ENCODE data around the gene MRTFB. TPM values are rescaled to one million over a fixed set of nuclear protein-coding genes. Genes with fewer than 3 reads are reported as not detected.

The MRTFB gene
- total and polyA plus RNA-seq, 2 of the 13 experiments (the other 11 are each of a cell fraction or from before 2014, with no cell fraction given) = 11.4 to 14.0 TPM

- TF ChIP-seq ZBTB40 (IDR thresholded peaks at IDR 0.05) (no peak), ZBTB40 (CRISPR knock-in tag; IDR thresholded peaks at IDR 0.05) (peak; percentile 34; the same call in 1 of the 2 replicates), ZNF335 (CRISPR knock-in tag; IDR thresholded peaks at IDR 0.05) (no peak), GABPB1 (CRISPR knock-in tag; IDR thresholded peaks at IDR 0.05) (no peak), ZNF691 (CRISPR knock-in tag; IDR thresholded peaks at IDR 0.05; ENCODE audit: borderline replicate concordance, low read depth) (no peak), ZNF652 (CRISPR knock-in tag; IDR thresholded peaks at IDR 0.05; ENCODE audit: borderline replicate concordance, low read depth) (no peak), ATF5 (CRISPR knock-in tag; IDR thresholded peaks at IDR 0.05; ENCODE audit: low read depth) (no peak), EED (CRISPR knock-in tag; IDR thresholded peaks at IDR 0.05) (no peak; the same call in 1 of the 2 replicates), ZNF577 (CRISPR knock-in tag; IDR thresholded peaks at IDR 0.05; ENCODE audit: borderline replicate concordance, low read depth) (no peak), ZNF296 (CRISPR knock-in tag; conservative IDR thresholded peaks at IDR 0.05) (0 out of 2 replicates have a peak, but pooled peaks have one; percentile 52), ATAD3A (CRISPR knock-in tag; IDR thresholded peaks at IDR 0.05) (0 out of 2 replicates have a peak, but pooled peaks have one; percentile 58), ZNF331 (CRISPR knock-in tag; IDR thresholded peaks at IDR 0.05) (no peak), CBX2 (IDR thresholded peaks at IDR 0.05; ENCODE audit: low read depth, low read length) (no peak), CBX2 (CRISPR knock-in tag; IDR thresholded peaks at IDR 0.05; ENCODE audit: low read depth) (no peak), SETDB1 (CRISPR knock-in tag; IDR thresholded peaks at IDR 0.05; ENCODE audit: borderline replicate concordance) (no peak), CSRNP1 (CRISPR knock-in tag; IDR thresholded peaks at IDR 0.05) (no peak), ZBTB21 (CRISPR knock-in tag; IDR thresholded peaks at IDR 0.05) (no peak)
Observed at GRCh38 chr16:14071576-14072271, 605 bp downstream of the MRTFB start (continued).

Data from HepG2 (cell line).